SK-N-MC (cell line): Measurements from ENCODE around the gene CROCC2.

Source experiments
- EZH2 ChIP-seq: fragments of 200-600 bp; sonication (generic); IDR thresholded peaks from one replicate; pipeline ENCODE4 v1.6.1; 2017; ENCODE audit warnings: antibody characterized with exemption
- FOXP2 ChIP-seq: optimal IDR thresholded peaks from 2 replicates; pipeline ENCODE3; 2011; ENCODE audit warnings: mild to moderate bottlenecking, moderate library complexity; ENCODE audit not compliant: insufficient read depth; ENCODE audit errors: extremely low read length, control extremely low read depth
- POLR2AphosphoS5 ChIP-seq: IDR thresholded peaks from 2 replicates; pipeline ENCODE4 v1.6.1; 2012; ENCODE audit warnings: mild to moderate bottlenecking, low read depth, low read length, borderline replicate concordance

GRCh38 chr2:241011751-241012510 is 105.8 kb downstream of the CROCC2 start:
- TF ChIP-seq POLR2AphosphoS5 (no peak), EZH2 (no peak), FOXP2 (no peak)
